Osteoblast (primary cell): Measurements from ENCODE around the gene CCDC86. TPM values are rescaled to one million over a fixed set of nuclear protein-coding genes. Genes with fewer than 3 reads are reported as not detected.

ENCODE experiments used
- DNase-seq: peaks from one replicate; pipeline ENCODE4 v3.0.0; 2011; ENCODE audit warnings: low spot score, mixed read lengths; ENCODE audit not compliant: insufficient read length; ENCODE audit errors: missing footprints
- H2AFZ ChIP-seq: 2 replicates; pipeline ENCODE4 v1.6.0; 2011; ENCODE audit warnings: mild to moderate bottlenecking, low read length
- H3K27ac ChIP-seq: 2 replicates; pipeline ENCODE4 v1.5.1; 2011; ENCODE audit warnings: mild to moderate bottlenecking, low read depth, low read length, moderate library complexity
- H3K27me3 ChIP-seq: 2 replicates; pipeline ENCODE4 v1.6.0; 2012; ENCODE audit warnings: mild to moderate bottlenecking, control low read depth, inconsistent platforms, low read length, moderate library complexity; ENCODE audit not compliant: insufficient read depth
- H3K36me3 ChIP-seq: 2 replicates; pipeline ENCODE4 v1.5.1; 2011; ENCODE audit warnings: mild to moderate bottlenecking, low read length, control low read depth, moderate library complexity; ENCODE audit not compliant: insufficient read depth
- H3K4me1 ChIP-seq: 2 replicates; pipeline ENCODE4 v1.5.1; 2011; ENCODE audit warnings: mild to moderate bottlenecking, low read length, control low read depth, moderate library complexity; ENCODE audit not compliant: insufficient read depth
- H3K4me2 ChIP-seq: 2 replicates; pipeline ENCODE4 v1.6.0; 2011; ENCODE audit warnings: mild to moderate bottlenecking, low read length; ENCODE audit not compliant: insufficient read depth
- H3K4me3 ChIP-seq: fragments of 200-600 bp; sonication (generic); 3 replicates; pipeline ENCODE4 v1.5.1; 2012; ENCODE audit warnings: mild to moderate bottlenecking, low read length, inconsistent platforms; ENCODE audit not compliant: insufficient read depth
- H3K79me2 ChIP-seq: 2 replicates; pipeline ENCODE4 v1.6.0; 2012; ENCODE audit warnings: mild to moderate bottlenecking, low read length, control low read depth, inconsistent platforms; ENCODE audit not compliant: insufficient read depth
- H3K9me3 ChIP-seq: 2 replicates; pipeline ENCODE4 v1.5.1; 2011; ENCODE audit warnings: low read depth, low read length, control low read depth
- H4K20me1 ChIP-seq: 2 replicates; pipeline ENCODE4 v1.6.0; 2012; ENCODE audit warnings: mild to moderate bottlenecking, low read length, control low read depth; ENCODE audit not compliant: insufficient read depth
- CTCF ChIP-seq: IDR thresholded peaks from 2 replicates; pipeline ENCODE4 v1.5.1; 2011; ENCODE audit warnings: mild to moderate bottlenecking, low read depth, low read length, moderate library complexity; ENCODE audit errors: extremely low read depth
- total RNA-seq: library from RNA; depleted of rRNA; stranded (reverse); fragments of >200 nt; gene quantifications from 2 replicates; pipeline ENCODE4 v1.2.3, GENCODE V29; 2012

The CCDC86 gene
- total RNA-seq, 1 donor, result 6.2 TPM

- Histone ChIP-seq H3K27ac (no peak overlapping the region), H3K9me3 (no peaks in the 10 kb centered on the region), H3K79me2 (no peaks in the 10 kb centered on the region), H2AFZ (no peak overlapping the region), H3K27me3 (peaks cover 3% of the 10 kb centered on the region), H3K4me3 (no peak overlapping the region), H3K4me1 (no peaks in the 10 kb centered on the region), H4K20me1 (no peaks in the 10 kb centered on the region), H3K36me3 (no peaks in the 10 kb centered on the region), H3K4me2 (no peak overlapping the region)
- no peak for DNase-seq
- no peak for TF ChIP-seq CTCF
Observed at GRCh38 chr11:60864856-60865513, 23.1 kb downstream of the CCDC86 start.

GRCh38 chr11:60866911-60867870 lies 25.3 kb downstream of the CCDC86 start, which contains the start of gene ZP1:
Gene ZP1, plus strand, starts transcription at chr11:60867542. Its CDS starts 20 bp downstream, at chr11:60867562.
- H3K27ac ChIP-seq, result no peak within 1 kb of the TSS
- H4K20me1 ChIP-seq, result no peaks in the 10 kb centered on the region
- DNase-seq, result peak; percentile 38
- no peaks in the 10 kb centered on the region for H3K36me3 ChIP-seq
- no peak within 1 kb of the TSS for H3K4me2 ChIP-seq
- H3K27me3 ChIP-seq, result peaks cover 9% of the 10 kb centered on the region
- H3K79me2 ChIP-seq, result no peaks in the 10 kb centered on the region
- H3K9me3 ChIP-seq, result no peaks in the 10 kb centered on the region
- TF ChIP-seq CTCF, result no peak
- peaks cover 12% of the 10 kb centered on the region for H3K4me1 ChIP-seq
- no peak within 1 kb of the TSS for H3K4me3 ChIP-seq
- no peak within 1 kb of the TSS for H2AFZ ChIP-seq

- Histone ChIP-seq H4K20me1 (no peaks in the 10 kb centered on the region), H3K4me1 (peaks cover 21% of the 10 kb centered on the region), H3K27ac (no peak overlapping the region), H3K4me2 (no peak overlapping the region), H3K36me3 (no peaks in the 10 kb centered on the region), H3K27me3 (peaks cover 6% of the 10 kb centered on the region), H3K9me3 (no peaks in the 10 kb centered on the region), H3K79me2 (no peaks in the 10 kb centered on the region), H2AFZ (no peak overlapping the region), H3K4me3 (no peak overlapping the region)
- no peak for TF ChIP-seq CTCF
- no peak for DNase-seq
Observed at GRCh38 chr11:60867871-60868681, 26.2 kb downstream of the CCDC86 start.
